Retinal pigment epithelial cell (primary cell): ENCODE measurements around the gene HNRNPF.
A peak's percentile ranks its signal among the peaks of the same experiment; 100 is the strongest.

ENCODE experiments used
- DNase-seq: peaks from one replicate; pipeline ENCODE4 v3.0.0-alpha.2; 2010; ENCODE audit warnings: low read depth
- H3K4me3 ChIP-seq: 2 replicates; pipeline ENCODE4 v1.5.1; 2011; ENCODE audit warnings: mild to moderate bottlenecking, low read length, control low read depth, moderate library complexity
- TF ChIP-seq, protein P1 (sequence below): conservative IDR thresholded peaks from 2 replicates; pipeline ENCODE4 v1.5.1; 2011; ENCODE audit warnings: low read depth, low read length, control low read depth, inconsistent platforms

The HNRNPF gene

DNA sequence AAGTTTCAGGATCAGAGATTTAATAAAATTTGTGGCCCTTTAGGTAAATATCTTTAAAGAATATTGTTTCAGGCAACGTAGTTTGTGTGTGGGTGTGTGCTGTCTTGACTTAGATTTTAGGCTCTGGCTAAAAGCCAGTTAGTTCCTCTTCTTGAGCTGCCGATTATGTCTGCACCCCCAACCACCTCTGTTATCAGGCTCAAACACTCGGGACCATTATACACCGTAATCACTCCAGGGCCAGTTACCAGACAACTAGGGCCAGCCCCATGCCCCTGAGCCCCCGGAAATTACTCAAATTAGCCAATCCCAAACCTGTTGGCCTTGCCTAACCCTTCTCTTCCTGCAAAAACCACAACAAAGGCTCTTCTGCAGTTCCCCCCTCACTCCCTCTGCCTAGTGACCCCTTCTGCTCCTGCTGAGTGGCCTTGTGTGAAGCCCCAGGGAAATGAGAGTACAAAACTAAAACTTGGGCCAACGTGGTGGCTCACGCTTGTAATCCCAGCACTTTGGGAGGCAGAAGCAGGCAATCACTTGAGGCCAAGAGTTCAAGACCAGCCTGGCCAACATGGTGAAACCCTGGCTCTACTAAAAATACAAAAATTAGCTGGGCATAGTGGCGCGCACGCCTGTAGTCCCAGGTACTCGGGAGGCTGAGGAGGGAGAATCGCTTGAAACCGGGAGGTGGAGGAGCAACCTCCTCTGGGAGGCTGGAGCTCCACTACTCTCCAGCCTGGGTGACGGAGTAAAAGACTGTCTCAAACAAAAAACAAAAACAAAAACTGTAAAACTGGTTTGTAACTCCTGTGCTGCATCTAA lies 9.2 kb upstream of the HNRNPF start:
- no peak for DNase-seq
- H3K4me3 ChIP-seq: no peak overlapping the region
- TF ChIP-seq, protein P1, sequence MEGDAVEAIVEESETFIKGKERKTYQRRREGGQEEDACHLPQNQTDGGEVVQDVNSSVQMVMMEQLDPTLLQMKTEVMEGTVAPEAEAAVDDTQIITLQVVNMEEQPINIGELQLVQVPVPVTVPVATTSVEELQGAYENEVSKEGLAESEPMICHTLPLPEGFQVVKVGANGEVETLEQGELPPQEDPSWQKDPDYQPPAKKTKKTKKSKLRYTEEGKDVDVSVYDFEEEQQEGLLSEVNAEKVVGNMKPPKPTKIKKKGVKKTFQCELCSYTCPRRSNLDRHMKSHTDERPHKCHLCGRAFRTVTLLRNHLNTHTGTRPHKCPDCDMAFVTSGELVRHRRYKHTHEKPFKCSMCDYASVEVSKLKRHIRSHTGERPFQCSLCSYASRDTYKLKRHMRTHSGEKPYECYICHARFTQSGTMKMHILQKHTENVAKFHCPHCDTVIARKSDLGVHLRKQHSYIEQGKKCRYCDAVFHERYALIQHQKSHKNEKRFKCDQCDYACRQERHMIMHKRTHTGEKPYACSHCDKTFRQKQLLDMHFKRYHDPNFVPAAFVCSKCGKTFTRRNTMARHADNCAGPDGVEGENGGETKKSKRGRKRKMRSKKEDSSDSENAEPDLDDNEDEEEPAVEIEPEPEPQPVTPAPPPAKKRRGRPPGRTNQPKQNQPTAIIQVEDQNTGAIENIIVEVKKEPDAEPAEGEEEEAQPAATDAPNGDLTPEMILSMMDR: no peak

DNA sequence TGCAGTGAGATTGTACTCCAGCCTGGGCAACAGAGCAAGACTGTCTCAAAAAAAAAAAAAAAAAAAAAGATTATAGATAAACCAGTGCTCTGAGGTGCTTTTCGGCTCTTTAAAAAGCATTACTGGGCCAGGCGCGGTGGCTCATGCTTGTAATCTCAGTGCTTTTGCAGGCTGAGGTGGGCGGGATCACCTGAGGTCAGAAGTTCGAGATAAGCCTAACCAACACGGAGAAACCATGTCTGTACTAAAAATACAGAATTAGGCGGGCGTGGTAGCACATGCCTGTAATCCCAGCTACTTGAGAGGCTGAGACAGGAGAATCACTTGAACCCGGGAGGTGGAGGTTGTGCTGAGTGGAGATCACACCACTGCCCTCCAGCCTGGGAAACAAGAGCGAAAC lies 6.6 kb upstream of the HNRNPF start:
- no peak overlapping the region for H3K4me3 ChIP-seq
- DNase-seq: no peak
- TF ChIP-seq, protein P1: no peak

DNA sequence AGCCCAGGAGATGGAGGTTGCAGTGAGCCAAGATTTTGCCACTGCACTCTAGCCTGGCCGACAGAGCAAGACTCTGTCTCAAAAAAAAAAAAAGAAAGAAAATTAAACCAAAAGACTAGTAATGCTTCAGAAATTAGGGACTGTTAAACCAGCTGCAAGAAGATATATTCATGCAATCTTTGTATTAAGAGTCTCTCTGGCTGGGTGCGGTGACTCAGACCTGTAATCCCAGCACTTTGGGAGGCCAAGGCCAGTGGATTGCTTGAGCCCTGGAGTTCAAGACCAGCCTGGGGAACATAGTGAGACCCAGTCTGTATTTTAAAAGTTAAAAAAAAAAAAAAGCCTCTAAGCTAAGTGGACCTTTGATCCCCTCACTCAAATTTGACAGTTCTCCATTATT lies 2.5 kb upstream of the HNRNPF start:
- no peak for DNase-seq
- H3K4me3 ChIP-seq: no peak overlapping the region
- TF ChIP-seq, protein P1: no peak

DNA sequence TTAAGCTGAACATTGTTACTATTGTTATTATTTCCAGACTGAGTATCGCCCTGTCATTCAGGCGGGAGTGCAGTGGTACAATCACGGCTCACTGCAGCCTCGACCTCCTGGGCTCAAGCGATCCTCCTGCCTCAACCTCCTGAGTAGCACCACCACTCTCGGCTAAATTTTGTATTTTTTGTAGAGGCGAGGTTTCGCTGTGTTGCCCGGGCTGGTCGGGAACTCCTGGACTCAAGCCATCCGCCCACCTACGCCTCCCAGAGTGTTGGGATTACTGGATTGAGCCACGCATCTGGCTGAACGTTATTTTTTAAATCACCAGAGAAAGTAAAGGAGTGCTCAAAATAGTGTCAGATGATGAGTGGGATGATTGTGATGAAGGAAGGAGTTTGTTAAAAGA lies 1.4 kb upstream of the HNRNPF start:
- TF ChIP-seq, protein P1: no peak
- no peak overlapping the region for H3K4me3 ChIP-seq
- no peak for DNase-seq

DNA sequence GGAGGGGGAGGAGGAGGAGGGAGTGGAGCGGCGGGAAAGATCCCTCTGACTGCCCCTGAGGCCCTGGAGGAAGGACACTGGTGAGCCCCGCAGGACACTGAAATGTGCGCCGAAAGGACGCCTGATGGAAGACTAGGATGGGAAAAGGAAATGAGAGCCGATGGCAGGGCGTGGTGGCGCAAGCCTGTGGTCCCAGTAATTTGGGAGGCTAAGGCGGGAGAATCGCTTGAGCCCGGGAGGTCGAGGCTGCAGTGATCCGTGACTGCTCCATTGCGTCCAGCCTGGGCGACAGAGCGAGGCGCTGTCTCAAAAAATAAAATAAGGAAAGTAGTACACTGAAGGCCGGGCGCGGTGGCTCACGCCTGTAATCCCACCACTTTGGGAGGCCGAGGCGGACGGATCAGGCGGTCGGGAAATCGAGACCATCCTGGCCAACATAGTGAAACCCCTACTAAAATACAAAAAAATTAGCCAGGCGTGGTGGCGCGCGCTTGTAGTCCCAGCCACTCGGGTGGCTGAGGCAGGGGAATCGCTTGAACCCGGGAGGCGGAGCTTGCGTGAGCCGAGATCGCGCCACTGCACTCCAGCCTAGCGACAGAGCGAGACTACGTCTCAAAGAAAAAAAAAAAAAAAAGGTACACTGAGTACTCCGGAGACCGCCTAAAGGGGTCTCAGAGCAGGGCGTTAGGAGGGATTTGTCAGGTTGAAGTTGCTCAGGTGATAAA lies 561 bp upstream of the HNRNPF start:
- TF ChIP-seq, protein P1: no peak
- no peak for DNase-seq
- H3K4me3 ChIP-seq: peak overlapping the region; percentile 71

DNA sequence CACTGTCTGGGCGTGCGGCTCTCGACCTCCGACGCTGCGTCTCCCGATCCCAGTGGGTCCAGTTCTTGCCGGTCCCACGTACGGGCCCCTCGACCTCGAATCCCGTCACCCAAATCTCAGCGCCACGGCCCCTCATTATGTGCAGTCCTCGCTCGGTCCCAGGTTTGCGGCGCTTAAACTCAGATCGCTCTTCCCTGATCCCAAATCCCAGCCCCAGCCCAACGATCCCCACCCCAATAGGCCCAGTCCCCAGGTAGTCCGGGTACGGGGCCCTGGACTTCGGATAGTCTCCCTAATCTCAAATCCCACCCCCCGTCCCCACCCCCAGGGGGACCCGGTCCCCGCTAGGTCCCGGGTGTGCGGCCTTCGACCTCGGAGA lies 666 bp downstream of the HNRNPF start:
- DNase-seq: no peak
- TF ChIP-seq, protein P1: no peak
- H3K4me3 ChIP-seq: peak overlapping the region; percentile 72
